GM12891 (cell line): ENCODE data around the gene RABEPK.

Experiments
- POLR2A ChIP-seq: IDR thresholded peaks from 2 replicates; pipeline ENCODE4 v1.6.1; 2011; ENCODE audit warnings: low read depth, low read length, control low read depth
- POLR2AphosphoS5 ChIP-seq: IDR thresholded peaks from 2 replicates; pipeline ENCODE4 v1.6.1; 2011; ENCODE audit warnings: low read depth, low read length, control low read depth
- TAF1 ChIP-seq: IDR thresholded peaks from 2 replicates; pipeline ENCODE4 v1.6.1; 2011; ENCODE audit warnings: low read depth, low read length, control low read depth

DNA sequence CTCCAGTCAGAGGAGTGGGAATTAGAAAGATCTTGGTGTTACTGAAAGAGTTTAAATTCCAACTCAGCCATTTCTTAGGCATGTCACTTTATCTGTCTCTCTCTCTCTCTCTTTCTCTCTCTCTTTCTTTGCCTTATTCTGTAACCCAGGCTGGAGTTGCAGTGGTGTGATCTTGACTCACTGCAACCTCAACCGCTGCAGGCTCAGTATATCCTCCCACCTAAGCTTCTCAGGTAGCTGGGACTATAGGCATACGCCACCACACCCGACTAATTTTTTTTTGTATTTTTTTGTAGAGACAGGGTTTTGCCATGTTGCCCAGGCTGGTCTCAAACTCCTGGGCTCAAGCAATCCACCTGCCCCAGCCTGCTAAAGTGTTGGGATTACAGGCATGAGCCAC lies 18.3 kb downstream of the RABEPK start:
- no peak for TF ChIP-seq POLR2A
- TF ChIP-seq TAF1: no peak
- no peak for TF ChIP-seq POLR2AphosphoS5
